ENCODE data around the gene TREML2. TPM values are rescaled to one million over a fixed set of nuclear protein-coding genes. Genes with fewer than 3 reads are reported as not detected.

The TREML2 gene
- total RNA-seq, 1 experiment from 2014 or later, result not detected

DNA sequence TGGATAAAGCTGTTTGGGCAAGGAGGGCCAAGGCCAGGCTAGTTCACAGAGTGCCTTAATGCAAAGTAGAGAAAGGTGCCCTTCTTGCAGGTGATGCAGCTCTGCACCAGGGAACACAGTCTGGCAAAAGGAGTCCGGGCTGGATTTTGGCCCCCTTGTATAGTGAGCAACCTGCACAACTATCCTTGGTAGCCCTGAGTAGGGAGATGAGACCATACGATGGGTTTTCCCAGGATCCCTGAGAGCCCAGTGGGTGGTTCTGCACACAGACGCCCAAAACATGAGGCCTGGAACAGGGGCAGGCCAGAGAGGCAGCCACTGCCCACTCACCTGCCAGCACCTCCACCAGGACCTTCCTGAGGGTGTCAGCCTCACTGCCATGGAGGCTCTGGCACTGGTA, 40.0 kb downstream of the TREML2 start:
- ATAC-seq (no peak), DNase-seq (ENCODE audit: low read depth, low spot score) (no peak)
- Histone ChIP-seq H3K27ac (ENCODE audit: low read depth, low read length) (no peak overlapping the region), H3K9ac (ENCODE audit: low read length) (no peak overlapping the region), H3K4me1 (ENCODE audit: control insufficient read depth in 1 of 2, insufficient read depth in 2 of 2, low read length in 2 of 2) (no peaks in the 10 kb centered on the region), H3K79me2 (ENCODE audit: insufficient read depth, low read length) (no peaks in the 10 kb centered on the region), H3K36me3 (ENCODE audit: control insufficient read depth in 1 of 2, insufficient read depth in 2 of 2, low read length in 2 of 2) (no peaks in the 10 kb centered on the region), H2AFZ (ENCODE audit: low read depth, low read length, poor library complexity, severe bottlenecking) (no peak overlapping the region), H3K9me3 (ENCODE audit: control insufficient read depth in 1 of 2, insufficient read depth in 1 of 2, low read depth in 1 of 2, low read length in 2 of 2) (no peaks in the 10 kb centered on the region), H4K20me1 (ENCODE audit: insufficient read depth) (no peaks in the 10 kb centered on the region), H3K9me2 (ENCODE audit: insufficient read depth) (no peaks in the 10 kb centered on the region), H3K27me3 (ENCODE audit: insufficient read depth, low read length) (peaks cover 34% of the 10 kb centered on the region), H3K4me2 (ENCODE audit: low read length) (no peak overlapping the region), H3K4me3 (replicated peaks in 1 of 2; ENCODE audit: low read depth in 1 of 2, low read length in 2 of 2) (no peak overlapping the region)
- no peak for TF ChIP-seq FOSL1 (IDR thresholded peaks at IDR 0.05; ENCODE audit: low read depth)
- ChIA-PET RAD21 (ENCODE audit: low non-redundant PET in 1 of 2, low total read pairs in 2 of 2, uncharacterized antibody in 2 of 2, unreplicated experiment in 2 of 2) (no interaction called here), CTCF (no interaction called here), POLR2A (no interaction called here)
- intact Hi-C loops (cut with micrococcal nuclease), result no loop called here
- no TSS peak for BruUV-seq (replicated peaks)

DNA sequence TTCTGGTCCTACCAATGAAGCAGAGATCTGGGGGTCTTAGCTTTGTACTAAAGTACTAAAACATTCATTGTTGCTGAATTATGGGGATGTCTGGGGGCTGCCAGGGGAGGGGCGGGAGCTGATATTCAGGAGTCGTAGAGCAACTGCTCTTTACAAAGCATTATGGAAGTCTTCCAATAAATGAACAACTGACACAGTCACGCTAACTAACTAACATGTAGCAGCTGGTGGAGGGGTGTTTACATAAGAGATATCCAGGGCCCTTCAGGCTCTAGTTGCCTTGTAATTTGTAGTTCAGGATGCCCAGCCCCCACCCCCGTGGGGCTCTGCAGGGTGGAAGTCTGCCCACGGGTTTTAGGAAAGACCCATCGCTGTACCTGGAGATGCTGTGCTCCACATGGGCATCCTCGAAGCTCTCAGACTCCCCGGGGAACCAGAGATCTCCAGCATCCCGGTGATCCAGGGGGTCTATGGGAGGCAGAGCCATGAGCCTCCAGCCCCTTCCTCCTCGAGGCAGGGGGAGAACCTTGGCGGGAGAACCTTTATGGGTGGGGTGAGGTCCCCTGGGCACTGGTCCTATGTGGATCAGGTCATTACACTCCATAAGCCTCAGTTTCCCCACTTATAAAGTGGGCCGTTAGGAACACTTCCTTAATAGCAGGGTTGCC, 41.4 kb downstream of the TREML2 start:
- H3K4me3 ChIP-seq (replicated peaks in 1 of 2; ENCODE audit: low read depth in 1 of 2, low read length in 2 of 2), result no peak overlapping the region
- no peaks in the 10 kb centered on the region for H3K36me3 ChIP-seq (ENCODE audit: control insufficient read depth in 1 of 2, insufficient read depth in 2 of 2, low read length in 2 of 2)
- no peaks in the 10 kb centered on the region for H3K9me3 ChIP-seq (ENCODE audit: control insufficient read depth in 1 of 2, insufficient read depth in 1 of 2, low read depth in 1 of 2, low read length in 2 of 2)
- no peaks in the 10 kb centered on the region for H3K4me1 ChIP-seq (ENCODE audit: control insufficient read depth in 1 of 2, insufficient read depth in 2 of 2, low read length in 2 of 2)
- no peak overlapping the region for H3K9ac ChIP-seq (ENCODE audit: low read length)
- no peak overlapping the region for H2AFZ ChIP-seq (ENCODE audit: low read depth, low read length, poor library complexity, severe bottlenecking)
- H4K20me1 ChIP-seq (ENCODE audit: insufficient read depth), result no peaks in the 10 kb centered on the region
- intact Hi-C loops (cut with micrococcal nuclease), result no loop called here
- DNase-seq (ENCODE audit: low read depth, low spot score) (no peak), ATAC-seq (no peak)
- no peaks in the 10 kb centered on the region for H3K9me2 ChIP-seq (ENCODE audit: insufficient read depth)
- no peak overlapping the region for H3K27ac ChIP-seq (ENCODE audit: low read depth, low read length)
- no peaks in the 10 kb centered on the region for H3K79me2 ChIP-seq (ENCODE audit: insufficient read depth, low read length)
- H3K27me3 ChIP-seq (ENCODE audit: insufficient read depth, low read length), result peaks cover 26% of the 10 kb centered on the region; the same call in 1 of the 2 replicates
- no peak overlapping the region for H3K4me2 ChIP-seq (ENCODE audit: low read length)
- TF ChIP-seq FOSL1 (IDR thresholded peaks at IDR 0.05; ENCODE audit: low read depth), result no peak
- TF ChIP-seq SIN3A (IDR thresholded peaks at IDR 0.05; ENCODE audit: low read depth), result no peak
- TF ChIP-seq ZNF274 (IDR thresholded peaks at IDR 0.05; ENCODE audit: low read depth, low read length), result no peak
- no peak for TF ChIP-seq JUND (IDR thresholded peaks at IDR 0.05)
- no peak for TF ChIP-seq EZH2phosphoT487 (IDR thresholded peaks at IDR 0.05; ENCODE audit: borderline replicate concordance)
- TF ChIP-seq, protein P1, sequence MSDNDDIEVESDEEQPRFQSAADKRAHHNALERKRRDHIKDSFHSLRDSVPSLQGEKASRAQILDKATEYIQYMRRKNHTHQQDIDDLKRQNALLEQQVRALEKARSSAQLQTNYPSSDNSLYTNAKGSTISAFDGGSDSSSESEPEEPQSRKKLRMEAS (IDR thresholded peaks at IDR 0.05), result no peak
- TF ChIP-seq, protein P2, sequence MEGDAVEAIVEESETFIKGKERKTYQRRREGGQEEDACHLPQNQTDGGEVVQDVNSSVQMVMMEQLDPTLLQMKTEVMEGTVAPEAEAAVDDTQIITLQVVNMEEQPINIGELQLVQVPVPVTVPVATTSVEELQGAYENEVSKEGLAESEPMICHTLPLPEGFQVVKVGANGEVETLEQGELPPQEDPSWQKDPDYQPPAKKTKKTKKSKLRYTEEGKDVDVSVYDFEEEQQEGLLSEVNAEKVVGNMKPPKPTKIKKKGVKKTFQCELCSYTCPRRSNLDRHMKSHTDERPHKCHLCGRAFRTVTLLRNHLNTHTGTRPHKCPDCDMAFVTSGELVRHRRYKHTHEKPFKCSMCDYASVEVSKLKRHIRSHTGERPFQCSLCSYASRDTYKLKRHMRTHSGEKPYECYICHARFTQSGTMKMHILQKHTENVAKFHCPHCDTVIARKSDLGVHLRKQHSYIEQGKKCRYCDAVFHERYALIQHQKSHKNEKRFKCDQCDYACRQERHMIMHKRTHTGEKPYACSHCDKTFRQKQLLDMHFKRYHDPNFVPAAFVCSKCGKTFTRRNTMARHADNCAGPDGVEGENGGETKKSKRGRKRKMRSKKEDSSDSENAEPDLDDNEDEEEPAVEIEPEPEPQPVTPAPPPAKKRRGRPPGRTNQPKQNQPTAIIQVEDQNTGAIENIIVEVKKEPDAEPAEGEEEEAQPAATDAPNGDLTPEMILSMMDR (IDR thresholded peaks at IDR 0.05 in 2 of 3, conservative IDR thresholded peaks at IDR 0.05 in 1 of 3; ENCODE audit: borderline replicate concordance in 1 of 3, insufficient read depth in 1 of 3, low read depth in 2 of 3, low read length in 2 of 3), result no peak
- TF ChIP-seq CEBPB (IDR thresholded peaks at IDR 0.05; ENCODE audit: low read depth), result no peak
- TF ChIP-seq, protein P3, sequence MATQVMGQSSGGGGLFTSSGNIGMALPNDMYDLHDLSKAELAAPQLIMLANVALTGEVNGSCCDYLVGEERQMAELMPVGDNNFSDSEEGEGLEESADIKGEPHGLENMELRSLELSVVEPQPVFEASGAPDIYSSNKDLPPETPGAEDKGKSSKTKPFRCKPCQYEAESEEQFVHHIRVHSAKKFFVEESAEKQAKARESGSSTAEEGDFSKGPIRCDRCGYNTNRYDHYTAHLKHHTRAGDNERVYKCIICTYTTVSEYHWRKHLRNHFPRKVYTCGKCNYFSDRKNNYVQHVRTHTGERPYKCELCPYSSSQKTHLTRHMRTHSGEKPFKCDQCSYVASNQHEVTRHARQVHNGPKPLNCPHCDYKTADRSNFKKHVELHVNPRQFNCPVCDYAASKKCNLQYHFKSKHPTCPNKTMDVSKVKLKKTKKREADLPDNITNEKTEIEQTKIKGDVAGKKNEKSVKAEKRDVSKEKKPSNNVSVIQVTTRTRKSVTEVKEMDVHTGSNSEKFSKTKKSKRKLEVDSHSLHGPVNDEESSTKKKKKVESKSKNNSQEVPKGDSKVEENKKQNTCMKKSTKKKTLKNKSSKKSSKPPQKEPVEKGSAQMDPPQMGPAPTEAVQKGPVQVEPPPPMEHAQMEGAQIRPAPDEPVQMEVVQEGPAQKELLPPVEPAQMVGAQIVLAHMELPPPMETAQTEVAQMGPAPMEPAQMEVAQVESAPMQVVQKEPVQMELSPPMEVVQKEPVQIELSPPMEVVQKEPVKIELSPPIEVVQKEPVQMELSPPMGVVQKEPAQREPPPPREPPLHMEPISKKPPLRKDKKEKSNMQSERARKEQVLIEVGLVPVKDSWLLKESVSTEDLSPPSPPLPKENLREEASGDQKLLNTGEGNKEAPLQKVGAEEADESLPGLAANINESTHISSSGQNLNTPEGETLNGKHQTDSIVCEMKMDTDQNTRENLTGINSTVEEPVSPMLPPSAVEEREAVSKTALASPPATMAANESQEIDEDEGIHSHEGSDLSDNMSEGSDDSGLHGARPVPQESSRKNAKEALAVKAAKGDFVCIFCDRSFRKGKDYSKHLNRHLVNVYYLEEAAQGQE (IDR thresholded peaks at IDR 0.05; ENCODE audit: low read depth), result no peak
- no peak for TF ChIP-seq RAD21 (IDR thresholded peaks at IDR 0.05; ENCODE audit: low read depth)
- BruUV-seq (replicated peaks), result no TSS peak
- ChIA-PET RAD21 (ENCODE audit: low non-redundant PET in 1 of 2, low total read pairs in 2 of 2, uncharacterized antibody in 2 of 2, unreplicated experiment in 2 of 2) (no interaction called here), CTCF (no interaction called here), POLR2A (no interaction called here)
